Karpas-422 (cell line): Measurements from ENCODE around the gene LCE2C. TPM values are rescaled to one million over a fixed set of nuclear protein-coding genes. Genes with fewer than 3 reads are reported as not detected.
"Not testable (repeated sequence)": the region's sequence is repeated elsewhere in the genome, so short reads cannot be mapped to it uniquely, and the experiment has no call there.

Experiments
- DNase-seq: peaks from one replicate; pipeline ENCODE4 v3.0.0-alpha.2; 2015
- H2AFZ ChIP-seq: fragments of 200-600 bp; sonication (generic); 2 replicates; pipeline ENCODE4 v1.6.1; 2014; ENCODE audit warnings: antibody characterized with exemption, low read length, mixed read lengths
- H3K27ac ChIP-seq: fragments of 200-600 bp; sonication (generic); 2 replicates; pipeline ENCODE4 v1.5.1; 2014; ENCODE audit warnings: mild to moderate bottlenecking, low read length, moderate library complexity
- H3K27me3 ChIP-seq: fragments of 200-600 bp; sonication (generic); 2 replicates; pipeline ENCODE4 v1.6.1; 2014; ENCODE audit warnings: low read length, mixed read lengths
- H3K36me3 ChIP-seq: fragments of 200-600 bp; sonication (generic); 2 replicates; pipeline ENCODE4 v1.6.1; 2014; ENCODE audit warnings: low read length, mixed read lengths; ENCODE audit not compliant: insufficient read depth
- H3K4me1 ChIP-seq: fragments of 200-600 bp; sonication (generic); 2 replicates; pipeline ENCODE4 v1.6.1; 2014; ENCODE audit warnings: mild to moderate bottlenecking, low read length, mixed read lengths
- H3K4me2 ChIP-seq: fragments of 200-600 bp; sonication (generic); 2 replicates; pipeline ENCODE4 v1.6.1; 2014; ENCODE audit warnings: low read length, low read depth, mild to moderate bottlenecking; ENCODE audit not compliant: poor library complexity, severe bottlenecking
- H3K4me3 ChIP-seq: fragments of 200-600 bp; sonication (generic); 2 replicates; pipeline ENCODE4 v1.5.1; 2014; ENCODE audit warnings: mild to moderate bottlenecking, antibody characterized with exemption, low read length, mixed read lengths
- H3K79me2 ChIP-seq: fragments of 200-600 bp; sonication (generic); 2 replicates; pipeline ENCODE4 v1.6.1; 2014; ENCODE audit warnings: mild to moderate bottlenecking, low read length, mixed read lengths
- H3K9ac ChIP-seq: fragments of 200-600 bp; sonication (generic); 2 replicates; pipeline ENCODE4 v1.6.0; 2014; ENCODE audit warnings: low read length
- H3K9me2 ChIP-seq: fragments of 200-600 bp; sonication (generic), shearing (Covaris generic); replicated peaks from 2 replicates; pipeline ENCODE4 v1.6.0; 2014; ENCODE audit warnings: mild to moderate bottlenecking, low read length, moderate library complexity; ENCODE audit not compliant: insufficient read depth
- H3K9me3 ChIP-seq: fragments of 300-700, 200-600 bp; sonication (generic); 2 replicates; pipeline ENCODE4 v1.6.1; 2014; ENCODE audit warnings: low read length, mixed read lengths
- H4K20me1 ChIP-seq: fragments of 200-600 bp; sonication (generic); 2 replicates; pipeline ENCODE4 v1.6.1; 2014; ENCODE audit warnings: mild to moderate bottlenecking, antibody characterized with exemption, low read length, low read depth; ENCODE audit not compliant: insufficient read depth
- total RNA-seq: library from RNA; depleted of rRNA; stranded (reverse); fragments of >200 nt; shearing (Covaris generic); gene quantifications from 2 replicates; pipeline ENCODE4 v1.2.3, GENCODE V29; 2014; ENCODE audit warnings: low replicate concordance

Gene LCE2C
- total RNA-seq, 1 experiment from 2014 or later: not detected

DNA sequence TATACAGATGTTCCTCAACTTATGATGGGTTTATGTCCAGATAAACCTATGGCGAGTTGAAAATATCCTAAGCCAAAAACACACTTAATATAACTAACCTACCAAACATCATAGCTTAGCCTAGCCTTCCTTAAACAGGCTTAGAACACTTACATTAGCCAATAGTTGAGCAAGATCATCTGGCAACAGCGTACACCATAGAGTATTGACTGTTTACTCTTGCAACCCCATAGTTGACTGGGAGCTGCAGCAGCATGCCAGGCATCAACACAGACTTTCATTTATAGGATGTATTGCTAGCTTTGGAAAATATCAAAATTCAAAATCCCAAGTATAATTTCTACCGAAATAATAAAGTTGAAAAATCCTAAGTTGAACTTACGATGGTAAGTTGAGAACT, 17.4 kb upstream of the LCE2C start:
- no peak overlapping the region for H3K4me3 ChIP-seq
- no peak overlapping the region for H3K9ac ChIP-seq
- no peak overlapping the region for H2AFZ ChIP-seq
- no peaks in the 10 kb centered on the region for H4K20me1 ChIP-seq
- no peaks in the 10 kb centered on the region for H3K9me3 ChIP-seq
- no peak for DNase-seq
- no peaks in the 10 kb centered on the region for H3K27me3 ChIP-seq
- H3K9me2 ChIP-seq: no peaks in the 10 kb centered on the region
- H3K4me2 ChIP-seq: no peak overlapping the region
- H3K79me2 ChIP-seq: no peaks in the 10 kb centered on the region
- H3K27ac ChIP-seq: no peak overlapping the region
- no peaks in the 10 kb centered on the region for H3K36me3 ChIP-seq
- H3K4me1 ChIP-seq: no peaks in the 10 kb centered on the region

GRCh38 chr1:152658649-152659048, 16.4 kb upstream of the LCE2C start:
- no peak overlapping the region for H3K27ac ChIP-seq
- H3K9ac ChIP-seq: no peak overlapping the region
- H4K20me1 ChIP-seq: no peaks in the 10 kb centered on the region
- H3K4me3 ChIP-seq: no peak overlapping the region
- no peaks in the 10 kb centered on the region for H3K4me1 ChIP-seq
- no peak overlapping the region for H3K4me2 ChIP-seq
- H3K9me2 ChIP-seq: no peaks in the 10 kb centered on the region
- H2AFZ ChIP-seq: no peak overlapping the region
- H3K9me3 ChIP-seq: no peaks in the 10 kb centered on the region
- no peaks in the 10 kb centered on the region for H3K79me2 ChIP-seq
- H3K27me3 ChIP-seq: no peaks in the 10 kb centered on the region
- H3K36me3 ChIP-seq: no peaks in the 10 kb centered on the region
- DNase-seq: no peak

DNA sequence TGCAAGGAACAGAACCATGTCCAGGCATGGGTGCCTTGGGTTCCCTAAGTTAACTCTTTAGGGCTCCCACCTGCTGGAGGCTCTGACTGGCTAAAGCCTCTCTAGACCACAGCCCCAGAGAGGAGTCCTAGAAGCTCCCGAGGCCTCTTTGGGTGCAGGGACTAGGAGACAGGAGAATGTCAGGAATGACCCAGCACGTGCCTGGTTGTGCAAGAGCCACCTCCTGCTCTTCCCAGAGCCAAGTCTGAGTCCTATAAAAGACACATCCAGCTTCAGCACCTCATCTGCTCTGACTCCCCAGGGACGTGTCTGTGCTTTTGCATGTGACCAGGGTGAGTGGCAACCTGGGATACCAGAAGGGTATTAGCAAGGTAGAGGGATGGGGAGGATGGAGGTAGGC, 12.0 kb upstream of the LCE2C start, which contains the start of gene LCE2D:
TSS of gene LCE2D (plus strand) at position 283 of the 400 bp plus-strand sequence. CDS start 726 bp downstream, outside the sequence.
- H2AFZ ChIP-seq: no peak within 1 kb of the TSS
- no peaks in the 10 kb centered on the region for H3K36me3 ChIP-seq
- no peaks in the 10 kb centered on the region for H3K79me2 ChIP-seq
- no peak within 1 kb of the TSS for H3K4me2 ChIP-seq
- H3K27ac ChIP-seq: no peak within 1 kb of the TSS
- no peak within 1 kb of the TSS for H3K4me3 ChIP-seq
- H3K27me3 ChIP-seq: no peaks in the 10 kb centered on the region
- no peak for DNase-seq
- H4K20me1 ChIP-seq: no peaks in the 10 kb centered on the region
- H3K9ac ChIP-seq: no peak within 1 kb of the TSS
- H3K4me1 ChIP-seq: no peaks in the 10 kb centered on the region
- H3K9me3 ChIP-seq: no peaks in the 10 kb centered on the region
- no peaks in the 10 kb centered on the region for H3K9me2 ChIP-seq

DNA sequence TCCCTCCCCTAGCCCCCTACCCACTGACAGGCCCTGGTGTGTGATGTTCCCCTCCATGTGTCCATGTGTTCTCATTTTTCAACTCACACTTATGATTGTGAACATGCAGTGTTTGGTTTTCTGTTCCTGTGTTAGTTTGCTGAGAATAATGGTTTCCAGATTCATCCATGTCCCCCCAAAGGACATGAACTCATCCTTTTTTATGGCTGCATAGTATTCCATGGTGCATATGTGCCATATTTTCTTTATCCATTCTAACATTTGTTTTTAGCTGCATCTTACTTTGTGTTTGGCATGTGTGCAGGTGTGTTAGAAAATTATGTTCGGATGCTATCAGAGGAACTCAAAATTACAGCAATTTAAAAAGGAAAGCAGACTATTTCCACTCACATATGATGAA, 8.9 kb upstream of the LCE2C start:
- H3K27ac ChIP-seq, H4K20me1 ChIP-seq, H3K36me3 ChIP-seq, H3K4me3 ChIP-seq, H3K9me2 ChIP-seq, H3K9ac ChIP-seq, H3K79me2 ChIP-seq, DNase-seq, H3K9me3 ChIP-seq, H3K4me2 ChIP-seq, H3K27me3 ChIP-seq, H3K4me1 ChIP-seq, H2AFZ ChIP-seq: not testable (repeated sequence)

- no peak for DNase-seq
- Histone ChIP-seq H3K79me2 (no peaks in the 10 kb centered on the region), H3K27ac (no peak overlapping the region), H3K9me2 (no peaks in the 10 kb centered on the region), H3K27me3 (no peaks in the 10 kb centered on the region), H3K4me1 (no peaks in the 10 kb centered on the region), H2AFZ (no peak overlapping the region), H3K4me2 (no peak overlapping the region), H3K4me3 (no peak overlapping the region), H3K9ac (no peak overlapping the region), H3K36me3 (no peaks in the 10 kb centered on the region), H3K9me3 (no peaks in the 10 kb centered on the region), H4K20me1 (no peaks in the 10 kb centered on the region)
Observed at GRCh38 chr1:152667648-152668047, 7.4 kb upstream of the LCE2C start.

DNA sequence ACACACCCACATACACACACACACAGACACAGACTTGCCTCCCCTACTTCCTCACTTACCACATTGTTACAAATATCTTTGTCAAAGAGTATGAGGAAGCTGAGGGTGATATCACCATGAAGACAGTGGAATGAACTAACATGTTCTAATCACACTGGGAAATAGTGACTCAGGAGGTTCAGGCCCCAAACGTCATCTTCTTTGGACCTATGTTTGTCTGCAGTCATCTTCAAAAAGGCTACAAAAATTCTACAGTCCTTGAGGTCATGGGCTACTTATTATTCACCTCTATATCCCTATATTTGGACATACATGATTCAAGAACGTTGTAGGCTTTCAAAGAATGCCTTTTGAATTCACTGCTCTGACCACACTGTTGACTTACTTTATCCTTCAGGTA, 2.1 kb upstream of the LCE2C start:
- no peaks in the 10 kb centered on the region for H3K36me3 ChIP-seq

DNA sequence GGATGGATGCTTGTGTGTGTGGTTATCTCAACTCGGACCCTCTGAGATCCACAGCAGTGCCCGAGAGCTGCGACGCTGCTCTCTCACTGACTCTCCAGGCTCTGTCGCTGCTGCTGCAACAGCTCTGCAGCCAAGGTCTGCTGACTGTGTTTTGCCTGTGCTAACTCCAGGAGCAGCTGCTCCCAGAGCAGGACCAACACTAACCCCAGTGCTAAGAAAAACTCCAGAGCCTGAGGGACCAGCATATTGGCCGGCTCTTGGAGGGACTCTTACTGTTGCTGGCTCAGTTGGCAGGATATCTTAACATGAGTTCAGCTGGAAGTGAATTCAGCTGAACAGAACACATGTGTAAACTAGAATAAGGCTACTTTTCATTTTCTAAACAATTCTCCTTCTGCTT, 4.4 kb downstream of the LCE2C start:
- Histone ChIP-seq H3K79me2 (no peaks in the 10 kb centered on the region), H3K27me3 (no peaks in the 10 kb centered on the region), H3K4me1 (no peaks in the 10 kb centered on the region), H3K4me3 (no peak overlapping the region), H2AFZ (no peak overlapping the region), H4K20me1 (no peaks in the 10 kb centered on the region), H3K36me3 (no peaks in the 10 kb centered on the region), H3K9ac (no peak overlapping the region), H3K4me2 (no peak overlapping the region), H3K9me3 (no peaks in the 10 kb centered on the region), H3K9me2 (no peaks in the 10 kb centered on the region), H3K27ac (no peak overlapping the region)
- no peak for DNase-seq

More for the DNA sequence above, 2.1 kb upstream of the LCE2C start:
- no peak overlapping the region for H3K27ac ChIP-seq
- no peaks in the 10 kb centered on the region for H4K20me1 ChIP-seq
- no peaks in the 10 kb centered on the region for H3K4me1 ChIP-seq
- no peak overlapping the region for H3K9ac ChIP-seq
- H3K27me3 ChIP-seq: no peaks in the 10 kb centered on the region
- no peak overlapping the region for H3K4me3 ChIP-seq
- H2AFZ ChIP-seq: no peak overlapping the region
- H3K79me2 ChIP-seq: no peaks in the 10 kb centered on the region
- DNase-seq: no peak
- no peaks in the 10 kb centered on the region for H3K9me3 ChIP-seq
- no peak overlapping the region for H3K4me2 ChIP-seq
- no peaks in the 10 kb centered on the region for H3K9me2 ChIP-seq

DNA sequence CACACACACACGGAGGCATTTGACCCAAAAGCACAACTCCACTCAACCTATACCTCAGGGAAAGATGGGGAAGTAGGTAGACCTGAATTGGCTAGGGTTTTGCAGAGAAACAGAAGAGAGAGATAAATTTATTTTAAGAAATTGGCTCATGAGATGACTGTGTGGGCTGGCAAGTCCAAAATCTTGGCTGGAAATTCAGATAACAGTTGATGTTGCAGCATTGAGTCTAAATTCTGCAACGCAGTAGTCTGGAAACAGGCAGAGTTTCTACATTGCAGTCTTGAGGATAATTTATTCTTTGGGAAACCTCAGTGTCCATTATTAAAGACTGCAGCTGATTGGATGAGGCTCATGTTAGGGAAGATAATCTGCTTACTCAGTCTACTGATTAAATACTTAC, 6.5 kb downstream of the LCE2C start:
- H3K9me3 ChIP-seq: no peaks in the 10 kb centered on the region
- no peaks in the 10 kb centered on the region for H3K79me2 ChIP-seq
- H3K27me3 ChIP-seq: no peaks in the 10 kb centered on the region
- no peaks in the 10 kb centered on the region for H3K9me2 ChIP-seq
- H3K4me2 ChIP-seq: no peak overlapping the region
- H2AFZ ChIP-seq: no peak overlapping the region
- no peak overlapping the region for H3K4me3 ChIP-seq
- no peak for DNase-seq
- no peaks in the 10 kb centered on the region for H3K4me1 ChIP-seq
- H3K9ac ChIP-seq: no peak overlapping the region
- no peak overlapping the region for H3K27ac ChIP-seq
- H4K20me1 ChIP-seq: no peaks in the 10 kb centered on the region
- no peaks in the 10 kb centered on the region for H3K36me3 ChIP-seq

- H3K4me1 ChIP-seq: no peaks in the 10 kb centered on the region
- H3K27ac ChIP-seq: no peak overlapping the region
- H3K9ac ChIP-seq: no peak overlapping the region
- no peak overlapping the region for H2AFZ ChIP-seq
- no peaks in the 10 kb centered on the region for H3K27me3 ChIP-seq
- H3K9me2 ChIP-seq: no peaks in the 10 kb centered on the region
- DNase-seq: no peak
- H3K4me2 ChIP-seq: no peak overlapping the region
- no peak overlapping the region for H3K4me3 ChIP-seq
- no peaks in the 10 kb centered on the region for H4K20me1 ChIP-seq
- no peaks in the 10 kb centered on the region for H3K9me3 ChIP-seq
- H3K79me2 ChIP-seq: no peaks in the 10 kb centered on the region
- no peaks in the 10 kb centered on the region for H3K36me3 ChIP-seq
Observed at GRCh38 chr1:152683846-152684245, 8.8 kb downstream of the LCE2C start.
